HG03439 (cell line): ENCODE measurements around the gene PTPRO.

Experiments
- ATAC-seq: cut with Tn5 transposase; IDR thresholded peaks from one replicate; pipeline ENCODE4 v1.9.1; 2021; ENCODE audit warnings: mild to moderate bottlenecking, moderate library complexity; ENCODE audit not compliant: unreplicated experiment

Gene PTPRO

DNA sequence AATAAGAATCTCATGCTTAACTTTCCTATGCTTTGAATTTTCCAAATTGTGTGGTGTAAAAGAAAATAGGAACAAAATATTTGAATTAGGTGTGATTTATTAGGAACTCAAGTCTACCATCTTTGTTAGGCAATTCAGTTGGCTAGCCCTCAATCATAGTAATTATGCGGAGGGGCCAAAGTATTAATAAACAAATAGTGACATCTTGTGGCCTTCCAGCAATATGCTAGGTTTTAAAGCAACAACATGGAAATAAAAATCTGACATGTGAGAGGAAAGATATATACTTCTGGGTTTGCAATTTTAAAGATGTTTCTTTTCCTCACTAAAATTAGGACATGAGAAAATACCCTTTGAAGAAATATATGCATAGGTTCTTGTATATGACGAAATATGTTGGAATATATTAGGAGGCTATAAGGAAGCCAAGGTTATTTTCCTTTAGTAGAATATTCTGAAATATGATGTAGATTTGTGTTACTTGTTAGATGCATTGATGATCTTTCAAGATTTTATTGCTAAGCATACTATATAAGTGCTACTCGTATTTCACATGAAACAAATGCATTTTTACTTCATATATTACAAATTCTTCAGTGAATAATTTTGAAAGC, 200.4 kb downstream of the PTPRO start:
- ATAC-seq: no peak

DNA sequence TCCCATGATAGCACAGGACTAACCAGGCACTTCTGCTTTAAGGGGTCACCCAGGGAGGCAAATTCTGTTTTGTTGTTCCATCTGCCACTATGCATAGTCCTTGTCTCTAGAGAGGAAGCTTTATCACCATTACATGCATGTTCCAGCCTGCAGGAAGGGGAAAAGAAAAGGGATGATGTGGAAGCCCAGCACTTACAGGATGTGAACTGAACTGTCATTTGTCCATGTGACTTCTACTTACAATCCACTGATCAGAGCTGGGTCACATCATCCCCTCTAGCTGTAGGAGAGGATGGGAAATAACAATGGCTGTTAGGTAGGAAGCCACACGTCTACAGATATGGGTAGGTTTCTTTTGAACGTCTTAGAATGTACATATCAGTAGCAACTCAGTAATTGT, 203.1 kb downstream of the PTPRO start:
- ATAC-seq: no peak

DNA sequence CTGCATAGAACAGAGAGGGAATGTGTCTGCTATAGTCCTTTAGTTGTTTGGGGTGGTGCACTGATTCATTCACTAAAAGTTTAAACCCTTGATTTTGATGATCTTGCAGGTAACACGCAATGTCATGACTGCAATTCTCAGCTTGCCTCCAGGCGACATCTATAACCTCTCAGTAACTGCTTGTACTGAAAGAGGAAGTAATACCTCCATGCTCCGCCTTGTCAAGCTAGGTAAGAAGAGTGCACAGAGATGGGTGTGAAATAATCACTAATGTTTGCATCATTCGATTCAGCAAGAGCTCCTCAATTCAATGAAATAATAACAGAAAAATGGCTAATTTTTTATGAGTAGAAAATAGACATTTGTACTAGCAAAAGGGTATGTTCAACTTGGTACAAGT, 203.7 kb downstream of the PTPRO start:
- peak; percentile 100 for ATAC-seq

DNA sequence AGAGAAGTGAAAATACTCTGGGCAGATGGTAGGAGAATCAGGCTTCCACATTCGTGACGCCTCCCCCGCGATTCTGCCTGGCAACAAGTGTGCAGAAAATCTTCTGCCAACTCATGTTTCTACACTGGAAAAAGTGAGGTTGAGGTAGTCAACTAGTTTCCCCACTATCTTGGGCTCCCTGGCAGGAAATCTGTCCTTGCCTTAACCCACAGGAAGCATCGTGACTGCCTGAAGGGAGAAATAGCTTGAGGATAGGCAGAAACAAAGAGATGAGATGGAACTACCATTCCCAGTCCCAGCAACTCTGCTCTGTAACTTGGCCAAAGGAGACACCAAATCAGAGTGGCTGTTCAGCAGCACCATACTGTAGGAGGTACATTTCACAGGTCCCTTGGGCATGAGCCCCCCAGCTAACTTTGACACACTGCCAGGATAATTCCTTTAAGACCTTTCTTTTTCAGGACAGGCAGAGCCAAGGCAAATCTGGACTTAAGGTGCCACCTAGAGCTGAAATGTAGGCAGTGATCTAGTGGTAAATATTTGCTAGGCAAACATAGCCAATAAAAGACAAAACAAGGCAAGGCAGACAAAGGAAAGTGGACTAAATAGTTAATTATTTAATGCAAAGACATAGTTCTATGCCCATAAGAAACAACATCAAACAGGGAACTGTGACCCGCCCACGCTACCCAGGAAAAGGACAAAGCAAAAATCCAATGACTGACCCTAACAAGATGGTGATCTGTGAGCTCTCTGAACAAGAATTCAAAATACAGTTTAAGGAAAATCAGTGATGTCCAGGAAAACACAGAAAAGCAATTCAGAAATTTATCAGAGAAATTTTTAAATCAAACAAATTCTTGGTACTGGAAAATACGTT, 205.1 kb downstream of the PTPRO start:
- no peak for ATAC-seq

DNA sequence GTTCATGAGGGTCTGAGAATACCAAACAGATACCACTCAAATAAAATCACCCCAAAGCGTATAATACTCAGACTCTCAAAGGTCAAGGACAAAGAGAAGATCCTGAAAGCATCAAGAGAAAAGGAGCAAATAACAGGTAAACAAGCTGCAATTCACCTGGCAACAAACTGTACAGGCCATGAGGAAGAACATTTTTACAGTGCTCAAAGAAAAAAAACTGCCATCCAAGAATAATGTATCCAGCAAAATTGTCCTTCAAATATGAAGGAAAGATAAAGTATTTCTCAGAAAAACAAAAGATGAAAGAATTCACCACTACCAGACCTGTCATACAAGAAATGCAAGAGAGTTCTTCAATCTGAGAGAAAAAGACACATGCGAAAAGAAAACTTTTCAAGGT, 206.4 kb downstream of the PTPRO start:
- no peak for ATAC-seq

DNA sequence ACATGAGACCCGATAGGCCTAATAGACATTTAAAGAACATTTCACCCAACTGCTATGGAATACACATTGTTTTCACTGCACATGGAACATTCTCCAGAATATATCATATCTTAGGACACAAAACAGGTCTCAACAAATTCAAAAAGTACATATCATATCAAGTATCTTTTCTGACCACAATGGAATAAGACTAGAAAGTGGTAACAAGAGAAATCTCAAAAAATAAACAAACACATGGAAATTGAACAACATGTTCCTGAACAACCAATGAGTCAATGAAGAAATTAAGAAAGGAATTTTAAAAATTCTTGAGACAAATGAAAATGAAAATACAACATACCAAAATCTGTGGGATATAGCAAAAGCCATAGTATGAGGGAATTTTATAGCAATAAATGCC, 208.1 kb downstream of the PTPRO start:
- no peak for ATAC-seq

DNA sequence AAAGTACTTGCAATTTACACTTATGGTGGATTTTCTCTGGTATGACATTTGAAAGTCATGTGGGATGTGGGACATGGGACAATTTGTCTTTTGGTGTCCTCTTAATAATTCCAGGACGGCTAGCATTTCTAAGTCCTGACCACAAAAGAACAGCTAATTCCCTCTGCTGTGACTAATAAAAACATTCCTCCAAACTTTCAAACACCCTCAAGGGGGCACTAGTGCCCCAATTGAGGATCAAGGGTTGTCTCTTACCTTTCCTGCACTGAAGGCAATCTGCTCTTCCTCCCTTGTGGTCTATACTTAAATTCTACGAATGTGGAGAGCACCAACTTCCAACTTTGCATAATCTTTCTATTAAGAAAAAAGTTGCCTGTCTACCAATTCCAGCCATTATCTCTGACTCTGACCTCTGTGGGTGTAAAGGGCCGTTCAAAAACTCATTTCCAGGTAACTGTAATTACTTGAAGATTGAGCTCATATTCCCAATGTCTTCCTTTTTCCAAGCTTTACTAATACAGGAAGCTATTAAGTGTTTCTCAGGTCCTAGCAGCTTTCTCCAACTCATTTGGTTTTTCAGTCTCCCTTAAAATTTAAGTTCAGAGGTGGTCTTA, 210.2 kb downstream of the PTPRO start:
- peak; percentile 73 for ATAC-seq

DNA sequence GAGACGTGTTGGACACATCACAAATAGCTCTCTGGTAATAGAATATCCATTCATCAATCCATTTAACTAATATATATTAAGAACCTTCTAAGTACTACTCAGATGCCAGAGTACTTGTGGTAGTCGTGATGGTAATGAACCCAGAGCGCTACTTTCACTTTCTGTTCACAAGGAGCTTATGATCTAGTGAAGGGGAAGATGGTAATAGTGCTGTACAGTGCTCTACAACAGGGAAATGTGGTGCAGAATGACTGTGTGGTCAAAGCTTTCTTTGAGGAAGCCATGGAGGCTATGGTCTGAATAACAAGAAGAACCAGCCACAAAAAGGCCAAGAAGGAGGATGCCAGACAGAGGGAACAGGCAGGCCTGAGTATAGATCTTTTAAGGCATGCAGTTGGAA, 212.0 kb downstream of the PTPRO start:
- ATAC-seq: peak; percentile 84

DNA sequence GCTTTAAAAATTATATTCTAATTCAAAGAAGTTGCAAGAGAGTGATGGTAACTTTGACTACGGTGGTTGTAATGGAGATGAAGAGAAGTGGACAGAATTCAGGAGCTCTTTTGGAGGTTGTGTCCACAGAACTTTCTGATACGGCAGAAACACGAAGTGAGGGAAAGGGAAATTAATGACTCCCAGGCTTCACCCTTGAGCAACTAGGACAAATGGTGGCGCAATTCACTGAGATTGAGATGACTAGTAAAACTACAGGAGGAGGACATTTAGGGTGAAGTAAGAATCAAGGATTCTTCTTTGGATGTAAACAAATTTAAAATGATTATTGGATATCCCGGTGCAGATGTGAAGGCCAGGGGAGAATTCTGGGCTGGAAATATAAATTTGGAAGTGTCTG, 212.6 kb downstream of the PTPRO start:
- no peak for ATAC-seq

DNA sequence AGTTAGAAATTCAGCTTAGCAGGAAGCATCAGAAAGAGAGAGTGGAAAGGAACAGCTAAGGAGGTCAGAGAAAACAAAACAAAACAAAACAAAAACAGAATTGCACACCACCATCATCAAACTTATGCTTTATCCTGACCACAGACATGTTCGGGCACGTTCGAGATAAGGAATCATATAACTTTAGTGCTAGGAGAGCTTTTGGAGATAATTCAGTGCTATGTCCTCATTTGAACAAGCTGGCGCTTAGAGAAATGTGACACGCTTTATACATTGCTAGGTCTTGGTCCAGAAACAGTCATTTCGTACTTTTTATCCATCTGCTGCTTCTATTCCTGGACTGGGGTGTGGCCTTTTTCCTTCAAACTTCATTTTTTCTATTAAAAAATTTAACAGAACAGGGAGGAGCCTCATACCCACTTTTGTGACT, 213.1 kb downstream of the PTPRO start:
- ATAC-seq: no peak

DNA sequence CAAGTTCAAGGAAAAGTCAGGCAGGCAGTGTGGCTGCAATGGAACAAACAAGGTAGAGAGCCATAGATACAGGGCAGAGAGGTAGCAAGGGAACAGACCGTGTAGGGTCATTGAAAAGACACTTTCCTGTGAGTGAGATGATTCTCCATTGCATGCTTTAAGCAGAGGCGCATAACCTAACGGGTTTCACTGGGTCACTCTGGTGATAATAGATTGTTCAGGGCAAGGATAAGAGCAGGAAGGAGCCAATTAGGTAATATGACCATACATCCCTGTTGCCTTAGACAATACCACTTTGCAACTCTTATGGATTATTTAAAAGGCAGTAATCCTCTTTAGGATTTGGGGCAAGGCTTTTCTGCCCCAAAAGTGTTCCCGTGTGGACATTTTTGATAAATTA, 214.1 kb downstream of the PTPRO start:
- no peak for ATAC-seq

DNA sequence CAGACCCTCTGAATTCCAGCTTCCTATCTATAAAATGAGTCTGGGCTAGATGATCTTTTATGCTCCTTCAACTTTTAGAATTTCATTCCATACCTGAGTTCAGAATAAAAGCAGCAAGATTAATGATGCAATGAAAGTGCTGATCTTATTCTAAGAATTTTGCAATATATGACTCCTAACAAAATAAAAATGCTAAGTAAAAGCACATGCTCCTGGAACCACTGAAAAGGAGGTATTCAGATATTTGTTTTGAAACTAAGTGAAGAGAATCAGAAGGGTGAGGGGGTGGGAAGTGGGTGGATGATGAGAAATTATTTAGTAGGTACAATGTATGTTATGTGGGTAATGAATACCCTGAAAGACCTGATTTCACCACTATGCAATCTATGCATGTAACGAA, 216.6 kb downstream of the PTPRO start:
- no peak for ATAC-seq

DNA sequence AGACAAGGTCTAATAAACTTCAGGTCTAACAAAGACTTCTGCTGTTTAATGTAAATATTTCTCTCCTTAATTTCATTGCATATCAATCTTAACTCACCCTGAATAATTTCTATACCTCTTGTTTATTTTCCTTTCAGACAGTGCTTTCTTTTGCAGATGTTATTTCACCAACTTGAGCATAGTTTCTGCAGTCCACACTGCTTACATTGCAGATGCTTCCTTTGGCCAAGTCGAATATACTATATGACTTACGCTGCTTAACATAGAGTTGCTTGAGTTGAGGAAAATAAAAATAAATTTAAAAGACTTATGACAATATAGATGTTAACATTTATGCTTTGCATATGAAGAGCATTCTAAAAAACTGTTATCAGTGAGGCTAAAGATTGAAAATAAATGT, 217.7 kb downstream of the PTPRO start:
- no peak for ATAC-seq

DNA sequence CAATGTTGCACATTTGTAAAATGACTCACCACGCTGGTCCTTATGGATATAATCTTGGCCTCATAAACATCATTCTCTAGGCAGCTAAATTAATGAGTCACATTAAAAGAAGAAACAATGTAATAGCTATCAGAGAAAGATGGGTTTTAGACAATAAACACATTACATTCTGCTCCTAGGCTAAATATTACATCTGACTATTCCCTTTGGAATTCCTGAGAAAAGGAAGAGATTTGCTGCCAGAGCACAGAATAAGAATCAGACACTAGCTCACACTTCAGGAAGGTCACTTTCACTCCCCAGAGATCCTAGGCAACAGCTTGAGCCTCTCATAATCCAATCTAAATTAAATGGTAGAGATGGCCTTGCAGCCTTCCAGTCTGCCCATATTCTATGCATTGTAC, 218.2 kb downstream of the PTPRO start:
- ATAC-seq: no peak

DNA sequence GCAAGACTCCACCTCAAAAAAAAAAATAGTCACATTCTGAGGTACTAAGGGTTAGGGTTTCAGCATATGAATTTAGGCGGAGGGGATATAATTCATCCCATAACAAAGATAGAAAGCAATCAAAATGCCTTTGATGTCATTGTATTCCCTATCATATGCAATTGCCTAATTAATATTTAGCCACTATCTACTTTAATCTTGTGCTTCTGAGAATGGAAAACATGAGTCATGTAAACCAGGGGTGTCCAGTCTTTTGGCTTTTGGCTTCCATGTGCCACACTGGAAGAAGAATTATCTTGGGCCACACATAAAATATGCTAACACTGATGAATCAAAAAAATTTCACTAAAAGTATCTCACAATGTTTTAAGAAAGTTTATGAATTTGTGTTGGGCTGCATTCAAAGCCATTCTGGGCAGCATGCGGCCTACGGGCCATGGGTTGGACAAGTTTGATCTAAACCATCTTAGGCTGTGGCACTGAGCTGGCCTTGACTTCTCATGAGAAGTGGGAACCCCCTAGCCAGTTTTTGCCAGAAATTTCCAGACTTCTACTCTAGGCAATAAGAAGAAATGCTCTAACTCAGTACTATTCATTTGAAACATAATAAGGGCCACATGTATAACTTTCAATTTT, 219.8 kb downstream of the PTPRO start:
- ATAC-seq: no peak

DNA sequence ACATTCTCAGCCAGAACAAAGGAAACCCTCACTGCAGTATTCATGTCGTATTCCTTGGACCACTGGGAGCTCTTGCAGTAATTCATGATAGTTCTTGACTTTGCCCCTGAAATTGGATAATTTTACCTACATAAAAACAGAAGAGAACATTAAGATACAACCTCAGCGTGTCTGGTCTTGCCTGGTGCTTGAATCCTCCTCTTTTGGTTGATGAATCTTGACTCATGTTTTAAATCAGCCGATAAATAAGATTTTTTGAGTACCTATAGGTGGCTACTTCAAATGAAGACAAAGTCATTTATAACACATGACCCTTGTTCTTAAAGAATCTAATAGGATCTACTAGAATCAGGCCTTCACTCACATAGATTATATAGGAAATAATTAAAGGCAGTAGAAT, 221.0 kb downstream of the PTPRO start:
- ATAC-seq: no peak

DNA sequence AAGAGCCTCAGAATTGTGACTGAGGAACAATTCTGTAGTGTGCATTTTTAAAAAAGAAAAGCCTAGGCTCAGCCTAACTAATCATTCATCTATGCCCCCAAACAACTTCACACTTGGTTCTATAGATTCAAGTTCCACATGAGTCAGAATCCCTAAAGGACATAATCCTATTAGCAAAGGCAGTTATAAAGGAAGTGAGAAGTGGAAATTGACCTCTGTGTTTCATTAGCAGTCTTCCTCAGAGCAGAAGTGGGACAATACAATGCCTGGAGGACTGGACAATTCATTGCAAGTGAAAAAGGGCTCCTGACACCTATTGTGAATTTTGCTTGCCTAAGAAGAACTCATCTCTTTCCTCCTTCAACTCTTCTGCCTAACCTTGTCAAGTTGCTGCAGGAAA, 222.3 kb downstream of the PTPRO start:
- no peak for ATAC-seq

DNA sequence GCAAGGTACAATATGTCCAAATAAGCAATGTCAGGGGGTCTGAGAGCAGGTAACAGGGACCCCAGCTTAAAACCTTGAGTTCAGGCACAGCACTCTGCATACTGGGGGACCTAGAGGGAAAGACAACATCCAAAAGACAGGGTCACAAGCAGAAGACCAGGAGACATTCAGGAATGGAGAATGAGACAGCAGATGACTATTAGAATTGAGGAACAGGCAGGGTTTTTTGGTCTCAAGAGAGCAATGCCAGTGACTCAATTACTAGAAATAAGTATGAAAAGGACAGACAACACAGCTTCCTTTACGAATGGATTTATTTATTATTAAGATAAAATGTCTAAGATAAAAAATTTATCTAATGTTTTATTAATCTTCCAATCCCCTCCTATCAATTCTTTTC, 223.0 kb downstream of the PTPRO start:
- no peak for ATAC-seq

DNA sequence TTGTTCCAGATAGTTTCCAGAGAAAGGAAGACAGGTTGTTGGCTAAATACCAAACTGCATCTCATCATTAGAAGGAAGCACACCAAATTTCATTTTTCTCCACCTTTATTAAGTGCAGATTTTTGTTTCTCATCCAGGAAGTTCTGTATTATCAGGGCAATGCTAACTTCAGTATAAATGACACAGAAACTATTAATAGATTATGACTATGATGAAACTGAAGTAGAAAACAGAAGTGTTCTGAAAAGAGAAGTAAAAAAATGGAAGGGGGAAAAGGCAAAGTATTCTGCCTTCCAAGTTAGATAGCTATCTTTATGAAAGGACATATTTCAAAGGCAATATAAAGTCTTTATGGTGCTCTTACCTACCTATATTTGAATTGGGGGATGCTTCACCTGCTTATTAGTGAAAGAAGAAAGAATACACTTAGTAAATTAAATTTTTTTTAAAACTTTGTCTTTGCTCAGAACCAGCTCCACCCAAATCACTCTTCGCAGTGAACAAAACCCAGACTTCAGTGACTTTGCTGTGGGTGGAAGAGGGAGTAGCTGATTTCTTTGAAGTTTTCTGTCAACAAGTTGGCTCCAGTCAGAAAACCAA, 223.9 kb downstream of the PTPRO start:
- ATAC-seq: peak; percentile 81

DNA sequence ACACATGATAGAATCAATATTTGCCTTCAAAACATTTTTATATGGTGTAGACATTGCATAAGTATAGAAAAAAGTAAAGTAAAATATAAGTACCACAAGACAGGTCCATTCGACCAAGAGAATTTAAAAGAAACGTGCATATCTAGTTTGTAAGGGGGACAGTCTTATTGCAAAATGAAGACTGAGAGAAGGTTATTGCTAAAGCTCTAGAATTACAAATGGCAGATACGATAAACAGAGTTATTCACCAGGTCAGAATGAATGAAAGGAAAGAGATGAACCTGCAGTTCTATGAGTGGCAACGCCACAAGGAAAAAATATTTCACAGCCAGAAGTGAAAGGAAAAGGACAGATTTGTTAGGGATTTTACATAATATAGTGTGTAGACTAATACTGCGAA, 224.8 kb downstream of the PTPRO start:
- ATAC-seq: no peak

DNA sequence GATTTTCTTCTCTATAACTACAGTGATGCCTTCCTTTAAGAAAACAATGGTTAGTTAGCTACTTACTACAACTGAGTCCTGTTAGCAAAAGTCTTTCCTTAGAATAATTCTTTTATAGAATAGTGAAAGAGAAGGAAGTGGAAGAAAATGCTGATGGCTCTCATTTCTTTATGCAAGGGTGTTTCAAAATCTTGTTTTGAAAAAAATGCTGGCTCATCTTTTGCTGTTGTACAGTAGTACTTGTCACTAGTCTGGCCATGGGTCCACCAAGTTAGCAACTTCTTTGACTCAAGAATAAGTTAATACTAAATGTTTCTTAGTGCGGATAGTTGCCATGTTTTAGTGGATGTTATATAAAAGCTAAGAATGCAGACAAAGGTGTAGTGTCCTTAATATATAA, 225.4 kb downstream of the PTPRO start:
- no peak for ATAC-seq
